Activated CD4-positive, alpha-beta memory T cell treated with anti-CD3 and anti-CD28 coated beads, Interleukin-2, amount 10 ng/mL, durations not matched to agents 7 days and 5 days (primary cell): Measurements from ENCODE around the gene SLC38A4. TPM values are rescaled to one million over a fixed set of nuclear protein-coding genes. Genes with fewer than 3 reads are reported as not detected.

ENCODE experiments used
- CTCF ChIA-PET: fragments of 350-600 bp; sonication (Branson Sonifier 250); formaldehyde crosslinking; loops from one replicate; lab custom pipeline; 2021; ENCODE audit warnings: antibody characterized with exemption, inconsistent platforms; lab: Charles Lee
- POLR2A ChIA-PET: fragments of 350-600 bp; sonication (Branson Sonifier 250); formaldehyde crosslinking; loops from one replicate; lab custom pipeline; 2021; ENCODE audit warnings: antibody characterized with exemption; lab: Charles Lee
- DNase-seq: peaks from one replicate; pipeline ENCODE4 v3.0.0-alpha.2; 2020
- H3K27ac Mint-ChIP-seq: one replicate; pipeline ENCODE4 v1.8.0; 2021; ENCODE audit warnings: mild to moderate bottlenecking, mixed read lengths
- H3K27me3 Mint-ChIP-seq: one replicate; pipeline ENCODE4 v1.8.0; 2021; ENCODE audit warnings: mixed read lengths
- H3K36me3 Mint-ChIP-seq: one replicate; pipeline ENCODE4 v1.8.0; 2021; ENCODE audit warnings: low read depth, mixed read lengths
- H3K4me1 Mint-ChIP-seq: one replicate; pipeline ENCODE4 v1.8.0; 2021; ENCODE audit warnings: mixed read lengths
- H3K4me3 Mint-ChIP-seq: one replicate; pipeline ENCODE4 v1.8.0; 2021; ENCODE audit warnings: mild to moderate bottlenecking, mixed read lengths
- H3K9me3 Mint-ChIP-seq: one replicate; pipeline ENCODE4 v1.8.0; 2021; ENCODE audit warnings: mixed read lengths
- total RNA-seq, 2 experiments: library from RNA; stranded (reverse); gene quantifications; one replicate each; pipeline ENCODE4 v1.2.3, GENCODE V29; 2021

SLC38A4 gene
- total RNA-seq, 2 experiments from 2014 or later, result not detected

GRCh38 chr12:46839232-46839631, 13.4 kb upstream of the SLC38A4 start:
- DNase-seq, result no peak
- Mint-ChIP-seq H3K27me3 (peaks cover 24% of the 10 kb centered on the region), H3K36me3 (no peaks in the 10 kb centered on the region), H3K4me3 (no peak overlapping the region), H3K4me1 (no peaks in the 10 kb centered on the region), H3K9me3 (no peaks in the 10 kb centered on the region), H3K27ac (no peak overlapping the region)
- POLR2A ChIA-PET, result no interaction called here
- CTCF ChIA-PET, result no interaction called here

- Mint-ChIP-seq H3K4me1 (peaks cover 8% of the 10 kb centered on the region), H3K36me3 (no peaks in the 10 kb centered on the region), H3K27me3 (peaks cover 47% of the 10 kb centered on the region), H3K27ac (no peak overlapping the region), H3K9me3 (no peaks in the 10 kb centered on the region), H3K4me3 (no peak overlapping the region)
- POLR2A ChIA-PET, result no interaction called here
- no peak for DNase-seq
- CTCF ChIA-PET, result interaction anchor here (0.6 kb wide), 1 partner anchor 147 kb away, joined by 3 read pairs; no protein-coding TSS in a partner anchor
These were observed 10.0 kb upstream of the SLC38A4 start for GRCh38 chr12:46835785-46836184.

GRCh38 chr12:46832130-46832704, 6.4 kb upstream of the SLC38A4 start:
- peaks cover 9% of the 10 kb centered on the region for H3K4me1 Mint-ChIP-seq
- H3K4me3 Mint-ChIP-seq, result no peak overlapping the region
- CTCF ChIA-PET, result no interaction called here

GRCh38 chr12:46831335-46832129, 5.7 kb upstream of the SLC38A4 start:
- Mint-ChIP-seq H3K36me3 (no peaks in the 10 kb centered on the region), H3K4me3 (no peak overlapping the region), H3K9me3 (no peaks in the 10 kb centered on the region), H3K27me3 (peaks cover 64% of the 10 kb centered on the region), H3K4me1 (peaks cover 9% of the 10 kb centered on the region), H3K27ac (no peak overlapping the region)
- ChIA-PET CTCF (interaction anchor here (0.6 kb wide), 1 partner anchor 23 kb away, joined by 3 read pairs; no protein-coding TSS in a partner anchor), POLR2A (no interaction called here)
- DNase-seq, result no peak

More at GRCh38 chr12:46832130-46832704, 6.4 kb upstream of the SLC38A4 start:
- POLR2A ChIA-PET, result no interaction called here
- H3K27ac Mint-ChIP-seq, result no peak overlapping the region
- H3K9me3 Mint-ChIP-seq, result no peaks in the 10 kb centered on the region
- DNase-seq, result no peak
- H3K36me3 Mint-ChIP-seq, result no peaks in the 10 kb centered on the region
- H3K27me3 Mint-ChIP-seq, result peaks cover 66% of the 10 kb centered on the region

- H3K4me1 Mint-ChIP-seq, result peaks cover 9% of the 10 kb centered on the region
- H3K4me3 Mint-ChIP-seq, result no peak overlapping the region
- no peaks in the 10 kb centered on the region for H3K9me3 Mint-ChIP-seq
- no peak overlapping the region for H3K27ac Mint-ChIP-seq
- ChIA-PET POLR2A (no interaction called here), CTCF (interaction anchor here (0.6 kb wide), 1 partner anchor 24 kb away, joined by 3 read pairs; no protein-coding TSS in a partner anchor)
- no peaks in the 10 kb centered on the region for H3K36me3 Mint-ChIP-seq
- DNase-seq, result no peak
- peaks cover 67% of the 10 kb centered on the region for H3K27me3 Mint-ChIP-seq
These were observed 5.0 kb upstream of the SLC38A4 start for GRCh38 chr12:46830731-46831334.

GRCh38 chr12:46824709-46825108, 1.1 kb downstream of the SLC38A4 start:
- Mint-ChIP-seq H3K4me3 (no peak overlapping the region), H3K36me3 (no peaks in the 10 kb centered on the region), H3K27me3 (peaks cover 48% of the 10 kb centered on the region), H3K9me3 (no peaks in the 10 kb centered on the region), H3K4me1 (no peaks in the 10 kb centered on the region), H3K27ac (no peak overlapping the region)
- DNase-seq, result no peak
- ChIA-PET POLR2A (no interaction called here), CTCF (no interaction called here)

- Mint-ChIP-seq H3K9me3 (no peaks in the 10 kb centered on the region), H3K27me3 (peaks cover 17% of the 10 kb centered on the region), H3K27ac (no peak overlapping the region), H3K4me3 (no peak overlapping the region), H3K4me1 (no peaks in the 10 kb centered on the region), H3K36me3 (no peaks in the 10 kb centered on the region)
- ChIA-PET POLR2A (no interaction called here), CTCF (no interaction called here)
- no peak for DNase-seq
These were observed 7.2 kb downstream of the SLC38A4 start for GRCh38 chr12:46818642-46819041.

- Mint-ChIP-seq H3K4me3 (no peak overlapping the region), H3K27ac (no peak overlapping the region), H3K9me3 (no peaks in the 10 kb centered on the region), H3K27me3 (peaks cover 15% of the 10 kb centered on the region), H3K36me3 (no peaks in the 10 kb centered on the region), H3K4me1 (peaks cover 1% of the 10 kb centered on the region)
- CTCF ChIA-PET, result interaction anchor here (0.7 kb wide), 1 partner anchor 675 kb away, joined by 3 read pairs; no protein-coding TSS in a partner anchor
- POLR2A ChIA-PET, result no interaction called here
- no peak for DNase-seq
These were observed 10.0 kb downstream of the SLC38A4 start for GRCh38 chr12:46815809-46816208.

GRCh38 chr12:46814143-46814542, 11.7 kb downstream of the SLC38A4 start:
- ChIA-PET CTCF (no interaction called here), POLR2A (no interaction called here)
- H3K27me3 Mint-ChIP-seq, result peaks cover 13% of the 10 kb centered on the region
- H3K9me3 Mint-ChIP-seq, result no peaks in the 10 kb centered on the region
- H3K4me1 Mint-ChIP-seq, result peaks cover 1% of the 10 kb centered on the region
- no peak overlapping the region for H3K27ac Mint-ChIP-seq
- no peak overlapping the region for H3K4me3 Mint-ChIP-seq
- no peaks in the 10 kb centered on the region for H3K36me3 Mint-ChIP-seq
- no peak for DNase-seq

- DNase-seq, result no peak
- Mint-ChIP-seq H3K4me3 (no peak overlapping the region), H3K36me3 (no peaks in the 10 kb centered on the region), H3K27ac (no peak overlapping the region), H3K27me3 (peaks cover 15% of the 10 kb centered on the region), H3K9me3 (no peaks in the 10 kb centered on the region), H3K4me1 (peaks cover 1% of the 10 kb centered on the region)
- CTCF ChIA-PET, result no interaction called here
- POLR2A ChIA-PET, result no interaction called here
These were observed 14.6 kb downstream of the SLC38A4 start for GRCh38 chr12:46811185-46811584.

GRCh38 chr12:46808955-46809697, 16.7 kb downstream of the SLC38A4 start:
- CTCF ChIA-PET, result interaction anchor here (0.5 kb wide), 1 partner anchor 86 kb away, joined by 3 read pairs; no protein-coding TSS in a partner anchor
- Mint-ChIP-seq H3K36me3 (no peaks in the 10 kb centered on the region), H3K9me3 (no peaks in the 10 kb centered on the region), H3K4me3 (no peak overlapping the region), H3K27ac (no peak overlapping the region), H3K4me1 (peaks cover 1% of the 10 kb centered on the region), H3K27me3 (peaks cover 19% of the 10 kb centered on the region)
- DNase-seq, result no peak
- POLR2A ChIA-PET, result no interaction called here

- ChIA-PET POLR2A (no interaction called here), CTCF (no interaction called here)
- peaks cover 1% of the 10 kb centered on the region for H3K4me1 Mint-ChIP-seq
- no peak for DNase-seq
- no peaks in the 10 kb centered on the region for H3K36me3 Mint-ChIP-seq
- H3K27ac Mint-ChIP-seq, result no peak overlapping the region
- H3K9me3 Mint-ChIP-seq, result no peaks in the 10 kb centered on the region
- no peak overlapping the region for H3K4me3 Mint-ChIP-seq
- peaks cover 19% of the 10 kb centered on the region for H3K27me3 Mint-ChIP-seq
These were observed 17.5 kb downstream of the SLC38A4 start for GRCh38 chr12:46808317-46808716.

GRCh38 chr12:46804054-46804453, 21.7 kb downstream of the SLC38A4 start:
- Mint-ChIP-seq H3K36me3 (no peaks in the 10 kb centered on the region), H3K4me3 (no peak overlapping the region), H3K27me3 (peaks cover 10% of the 10 kb centered on the region), H3K4me1 (no peaks in the 10 kb centered on the region), H3K9me3 (no peaks in the 10 kb centered on the region), H3K27ac (no peak overlapping the region)
- ChIA-PET POLR2A (no interaction called here), CTCF (no interaction called here)
- no peak for DNase-seq
